ENCODE measurements around the gene PHOX2A. TPM values are rescaled to one million over a fixed set of nuclear protein-coding genes. Genes with fewer than 3 reads are reported as not detected.

Gene PHOX2A
- total RNA-seq, 3 donors from 2014 or later = not detected

GRCh38 chr11:72235351-72236057, 8.5 kb downstream of the PHOX2A start:
- Histone ChIP-seq H3K4me3 (no peak overlapping the region), H3K36me3 (peaks cover 2% of the 10 kb centered on the region), H3K9me3 (no peaks in the 10 kb centered on the region), H3K27me3 (no peaks in the 10 kb centered on the region), H3K4me1 (peaks cover 0 to 11% of the 10 kb centered on the region in 2 donors), H3K27ac (peak overlapping the region in 1 of 2 donors; percentile 1)
- TF ChIP-seq POLR2AphosphoS5 (IDR thresholded peaks at IDR 0.05) = no peak
- TF ChIP-seq POLR2A (IDR thresholded peaks at IDR 0.05) = no peak
- TF ChIP-seq CTCF (IDR thresholded peaks at IDR 0.05) = no peak
- DNase-seq (ENCODE audit: low spot score in 2 of 2) = no peak
- intact Hi-C loops (cut with DNase I; ENCODE audit: low total_unique reads) = no loop called here

GRCh38 chr11:72234920-72235319, 9.1 kb downstream of the PHOX2A start:
- DNase-seq (ENCODE audit: low spot score in 2 of 2) = peak in 1 of 2 donors; percentile 8
- TF ChIP-seq POLR2A (IDR thresholded peaks at IDR 0.05) (no peak), CTCF (IDR thresholded peaks at IDR 0.05) (no peak), POLR2AphosphoS5 (IDR thresholded peaks at IDR 0.05) (no peak)
- intact Hi-C loops (cut with DNase I; ENCODE audit: low total_unique reads) = no loop called here
- peaks cover 5% of the 10 kb centered on the region for H3K36me3 ChIP-seq
- no peak overlapping the region for H3K27ac ChIP-seq
- peaks cover 0 to 5% of the 10 kb centered on the region in 2 donors for H3K4me1 ChIP-seq
- no peak overlapping the region for H3K4me3 ChIP-seq
- H3K9me3 ChIP-seq = no peaks in the 10 kb centered on the region
- no peaks in the 10 kb centered on the region for H3K27me3 ChIP-seq

GRCh38 chr11:72234514-72234830, 9.5 kb downstream of the PHOX2A start:
- Histone ChIP-seq H3K27ac (no peak overlapping the region), H3K9me3 (no peaks in the 10 kb centered on the region), H3K4me1 (peaks cover 0 to under 1% of the 10 kb centered on the region in 2 donors), H3K36me3 (peaks cover 5% of the 10 kb centered on the region), H3K4me3 (no peak overlapping the region), H3K27me3 (no peaks in the 10 kb centered on the region)
- no peak for TF ChIP-seq CTCF (IDR thresholded peaks at IDR 0.05)
- peak in 1 of 2 donors; percentile 11 for DNase-seq (ENCODE audit: low spot score in 2 of 2)
- intact Hi-C loops (cut with DNase I; ENCODE audit: low total_unique reads) = no loop called here

GRCh38 chr11:72233773-72234513, 10.0 kb downstream of the PHOX2A start:
- DNase-seq (ENCODE audit: low spot score in 2 of 2) = no peak
- intact Hi-C loops (cut with DNase I; ENCODE audit: low total_unique reads) = no loop called here
- no peaks in the 10 kb centered on the region for H3K4me1 ChIP-seq
- H3K27ac ChIP-seq = no peak overlapping the region
- H3K27me3 ChIP-seq = no peaks in the 10 kb centered on the region
- no peak for TF ChIP-seq POLR2A (IDR thresholded peaks at IDR 0.05)
- TF ChIP-seq POLR2AphosphoS5 (IDR thresholded peaks at IDR 0.05) = no peak
- TF ChIP-seq CTCF (IDR thresholded peaks at IDR 0.05) = no peak
- no peak overlapping the region for H3K4me3 ChIP-seq
- H3K9me3 ChIP-seq = no peaks in the 10 kb centered on the region
- H3K36me3 ChIP-seq = peaks cover 5% of the 10 kb centered on the region

- Histone ChIP-seq H3K4me3 (no peak overlapping the region), H3K27me3 (no peaks in the 10 kb centered on the region)
- intact Hi-C loops (cut with DNase I; ENCODE audit: low total_unique reads) = no loop called here
Observed at GRCh38 chr11:72233056-72233772, 10.8 kb downstream of the PHOX2A start.

More at GRCh38 chr11:72233056-72233772, 10.8 kb downstream of the PHOX2A start:
- DNase-seq (ENCODE audit: low spot score in 2 of 2) = peak in 1 of 2 donors; percentile 15
- Histone ChIP-seq H3K36me3 (peaks cover 5% of the 10 kb centered on the region), H3K27ac (no peak overlapping the region), H3K9me3 (no peaks in the 10 kb centered on the region), H3K4me1 (no peaks in the 10 kb centered on the region)
- no peak for TF ChIP-seq POLR2AphosphoS5 (IDR thresholded peaks at IDR 0.05)
- no peak for TF ChIP-seq CTCF (IDR thresholded peaks at IDR 0.05)
- TF ChIP-seq POLR2A (IDR thresholded peaks at IDR 0.05) = no peak

All from breast epithelium (tissue), 4 donors.